ENCODE results near the gene GOLGA3.
"Not testable (repeated sequence)": the region's sequence is repeated elsewhere in the genome, so short reads cannot be mapped to it uniquely, and the experiment has no call there.

The GOLGA3 gene

DNA sequence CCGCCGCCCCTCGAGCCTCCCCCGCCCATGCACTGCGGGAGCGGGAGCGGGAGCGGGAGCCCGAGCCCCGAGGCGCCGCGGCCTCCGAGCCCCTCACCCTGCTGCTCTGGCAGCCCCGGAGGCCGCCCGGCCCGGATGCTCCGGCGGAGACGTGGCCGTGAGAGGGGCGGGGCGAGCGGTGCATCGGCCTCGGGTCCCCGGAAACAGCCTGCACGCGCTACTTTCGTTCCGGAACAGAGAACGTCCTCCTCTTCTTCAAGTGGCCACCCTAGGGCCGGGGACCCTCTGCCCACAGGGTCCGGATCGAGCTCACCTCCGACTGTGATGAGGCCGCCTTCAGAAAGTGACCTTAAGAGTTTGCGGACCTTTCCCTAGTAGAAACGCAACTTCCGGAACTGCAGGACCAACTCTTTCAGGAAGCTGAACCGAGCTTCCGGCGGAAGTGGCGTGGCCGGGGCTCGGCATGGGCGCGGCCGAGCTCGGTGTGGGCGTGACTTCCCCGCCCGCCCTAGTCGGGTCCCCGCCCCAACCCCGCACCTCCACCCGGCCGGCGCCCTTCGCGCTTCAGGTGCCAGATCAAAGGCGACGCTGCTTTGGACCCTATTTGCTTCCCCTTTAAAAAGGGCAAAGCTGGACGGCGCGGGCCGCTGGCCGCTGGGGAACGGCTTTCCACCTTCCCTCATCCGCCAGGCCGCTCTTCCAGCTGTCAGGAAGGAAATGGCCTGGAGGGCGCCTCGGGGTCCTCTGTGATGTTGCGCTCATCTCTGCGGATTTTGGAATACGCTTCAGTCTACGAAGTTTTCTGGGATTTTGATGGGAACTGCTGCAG lies at the start of gene GOLGA3:
Gene GOLGA3 (minus strand): TSS at position 164 of the 829 bp plus-strand sequence. CDS start 6,741 bp downstream, outside the sequence.
- no peak for TF ChIP-seq GATA1 (IDR thresholded peaks at IDR 0.05; ENCODE audit: low read depth, low read length)
- peak; percentile 64 for TF ChIP-seq POLR2A (IDR thresholded peaks at IDR 0.05; ENCODE audit: low read length)

GRCh38 chr12:132874620-132875019 lies 46.0 kb upstream of the GOLGA3 start:
- DNase-seq, result not testable (repeated sequence)

More for the DNA sequence above, at the start of gene GOLGA3:
- DNase-seq, result peak; percentile 97

DNA sequence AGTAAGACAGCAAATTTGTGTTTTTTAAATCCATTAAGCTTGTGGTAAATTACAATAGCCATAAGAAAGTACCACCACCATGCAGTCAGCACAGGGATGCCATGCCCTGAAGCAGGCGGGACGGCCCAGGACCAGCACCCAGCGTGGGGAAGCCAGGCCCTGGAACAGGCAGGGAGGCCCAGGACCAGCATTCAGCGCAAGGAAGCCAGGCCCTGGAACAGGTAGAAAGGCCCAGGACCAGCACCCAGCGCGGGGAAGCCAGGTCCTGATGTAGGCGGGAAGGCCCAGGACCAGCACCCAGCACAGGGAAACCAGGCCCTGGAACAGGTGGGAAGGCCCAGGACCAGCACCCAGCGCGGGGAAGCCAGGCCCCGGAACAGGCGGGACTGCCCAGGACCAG lies 45.5 kb upstream of the GOLGA3 start:
- DNase-seq, result no peak
- no peak for TF ChIP-seq POLR2A (IDR thresholded peaks at IDR 0.05; ENCODE audit: low read length)
- TF ChIP-seq GATA1 (IDR thresholded peaks at IDR 0.05; ENCODE audit: low read depth, low read length), result no peak

GRCh38 chr12:132873724-132874123 lies 45.1 kb upstream of the GOLGA3 start:
- no peak for TF ChIP-seq GATA1 (IDR thresholded peaks at IDR 0.05; ENCODE audit: low read depth, low read length)
- no peak for TF ChIP-seq POLR2A (IDR thresholded peaks at IDR 0.05; ENCODE audit: low read length)
- DNase-seq, result no peak

DNA sequence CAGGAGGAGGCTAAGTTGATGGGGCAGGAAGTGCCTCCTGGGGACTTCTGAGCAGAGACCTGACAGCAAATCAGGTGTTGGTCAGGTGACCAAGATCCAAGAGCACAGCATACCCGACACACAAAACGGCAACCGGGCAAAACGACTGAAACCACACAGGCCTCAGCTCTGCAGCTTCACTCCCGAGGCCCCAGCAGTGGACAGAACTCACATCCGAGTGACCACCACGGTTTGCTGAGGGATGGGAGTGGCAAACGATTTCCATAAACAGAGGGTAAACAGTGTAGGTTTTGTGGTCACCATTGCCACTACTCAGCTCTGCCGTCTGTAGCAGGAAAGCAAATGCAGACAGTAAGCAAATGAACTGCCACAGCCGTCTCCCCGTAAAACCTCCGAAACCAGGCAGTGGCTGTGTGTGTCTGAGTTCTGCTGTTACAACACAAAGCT lies 44.3 kb upstream of the GOLGA3 start:
- DNase-seq, result no peak
- TF ChIP-seq GATA1 (IDR thresholded peaks at IDR 0.05; ENCODE audit: low read depth, low read length) (no peak), POLR2A (IDR thresholded peaks at IDR 0.05; ENCODE audit: low read length) (no peak)

- no peak for DNase-seq
- no peak for TF ChIP-seq GATA1 (IDR thresholded peaks at IDR 0.05; ENCODE audit: low read depth, low read length)
- no peak for TF ChIP-seq POLR2A (IDR thresholded peaks at IDR 0.05; ENCODE audit: low read length)
Observed at GRCh38 chr12:132872073-132872855, 43.6 kb upstream of the GOLGA3 start.

DNA sequence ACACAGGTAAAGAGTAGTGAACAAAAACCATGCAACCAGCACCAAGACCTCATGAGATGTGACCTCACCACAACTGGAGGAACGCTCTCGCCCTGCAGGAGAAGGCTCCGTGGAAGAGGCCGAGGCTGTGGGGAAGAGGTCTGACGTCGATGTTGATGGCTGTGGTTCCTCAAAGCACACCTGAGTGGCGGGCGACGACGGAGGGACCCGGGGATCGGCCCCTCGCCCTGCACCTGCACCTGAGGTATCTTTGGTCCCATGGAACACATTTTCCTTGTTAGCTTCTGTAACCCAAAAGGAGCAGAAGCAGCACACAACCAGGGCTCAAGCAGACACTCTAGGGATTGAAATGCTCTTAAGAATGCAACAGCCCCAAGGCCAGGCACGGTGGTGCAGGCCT lies 40.9 kb upstream of the GOLGA3 start:
- TF ChIP-seq POLR2A (IDR thresholded peaks at IDR 0.05; ENCODE audit: low read length) (no peak), GATA1 (IDR thresholded peaks at IDR 0.05; ENCODE audit: low read depth, low read length) (no peak)
- no peak for DNase-seq

GRCh38 chr12:132866251-132866828 lies 37.7 kb upstream of the GOLGA3 start:
- DNase-seq, result peak; percentile 33 to 67

DNA sequence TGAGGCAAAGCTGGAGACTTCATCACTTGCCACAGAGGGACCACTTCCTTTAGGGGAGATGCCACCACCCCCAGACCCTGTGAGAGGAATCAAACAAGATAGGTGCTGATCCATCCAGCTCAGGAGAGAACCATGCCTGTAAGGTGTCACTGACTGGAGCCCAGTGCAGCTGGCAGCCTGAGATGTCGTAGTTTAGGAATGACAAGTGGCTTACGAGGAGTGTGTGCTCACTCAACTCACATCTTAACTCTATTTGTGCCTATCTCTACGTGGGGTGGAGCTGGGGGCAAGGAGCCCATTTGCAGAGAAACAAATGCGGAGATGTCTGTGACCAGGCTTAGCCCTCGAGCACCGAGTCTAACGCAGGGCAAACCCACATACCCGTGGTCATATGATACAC lies 32.9 kb upstream of the GOLGA3 start:
- TF ChIP-seq POLR2A (IDR thresholded peaks at IDR 0.05; ENCODE audit: low read length) (no peak), GATA1 (IDR thresholded peaks at IDR 0.05; ENCODE audit: low read depth, low read length) (no peak)
- no peak for DNase-seq

More at GRCh38 chr12:132866251-132866828, 37.7 kb upstream of the GOLGA3 start:
- TF ChIP-seq POLR2A (IDR thresholded peaks at IDR 0.05; ENCODE audit: low read length) (no peak), GATA1 (IDR thresholded peaks at IDR 0.05; ENCODE audit: low read depth, low read length) (no peak)

GRCh38 chr12:132858718-132859266 lies 30.1 kb upstream of the GOLGA3 start:
- no peak for TF ChIP-seq POLR2A (IDR thresholded peaks at IDR 0.05; ENCODE audit: low read length)
- no peak for TF ChIP-seq GATA1 (IDR thresholded peaks at IDR 0.05; ENCODE audit: low read depth, low read length)
- peak; percentile 37 to 69 for DNase-seq

GRCh38 chr12:132857019-132857418 lies 28.4 kb upstream of the GOLGA3 start:
- DNase-seq, result not testable (repeated sequence)

DNA sequence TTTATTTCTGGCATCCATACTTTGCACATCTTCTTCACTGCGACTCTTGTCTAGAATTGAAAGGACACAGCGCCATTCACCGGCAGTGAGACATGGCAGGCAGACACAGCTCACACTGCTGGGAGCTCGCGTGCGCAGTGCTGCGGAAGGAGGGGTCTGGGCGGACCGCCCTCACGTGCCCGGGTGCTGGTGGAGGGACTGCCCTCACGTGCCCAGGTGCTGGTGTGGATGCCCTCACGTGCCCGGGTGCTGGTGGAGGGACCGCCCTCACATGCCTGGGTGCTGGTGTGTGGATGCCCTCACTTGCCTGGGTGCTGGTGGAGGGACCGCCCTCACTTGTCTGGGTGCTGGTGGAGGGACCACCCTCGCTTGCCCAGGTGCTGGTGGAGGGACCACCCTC lies 27.9 kb upstream of the GOLGA3 start:
- DNase-seq, result no peak
- no peak for TF ChIP-seq GATA1 (IDR thresholded peaks at IDR 0.05; ENCODE audit: low read depth, low read length)

DNA sequence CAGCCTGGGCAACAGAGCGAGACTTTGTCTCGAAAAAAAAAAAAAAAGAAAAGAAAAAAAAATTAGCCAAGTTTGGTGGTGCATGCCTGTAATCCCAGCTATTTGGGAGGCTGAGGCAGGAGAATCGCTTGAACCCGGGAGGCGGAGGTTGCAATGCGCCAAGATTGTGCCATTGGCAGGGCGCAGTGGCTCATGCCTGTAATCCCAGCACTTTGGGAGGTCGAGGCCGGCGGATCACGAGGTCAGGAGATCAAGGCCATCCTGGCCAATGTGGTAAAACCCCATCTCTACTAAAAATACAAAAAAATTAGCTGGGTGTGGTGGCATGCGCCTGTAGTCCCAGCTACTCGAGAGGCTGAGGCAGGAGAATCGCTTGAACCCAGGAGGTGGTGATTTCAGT lies 26.5 kb upstream of the GOLGA3 start:
- not testable (repeated sequence) for DNase-seq
